GM21825 (cell line): ENCODE measurements around the gene CD59.
"Not testable (repeated sequence)": the region's sequence is repeated elsewhere in the genome, so short reads cannot be mapped to it uniquely, and the experiment has no call there.

Source experiments
- ATAC-seq: cut with Tn5 transposase; IDR thresholded peaks from one replicate; pipeline ENCODE4 v1.9.1; 2021; ENCODE audit warnings: mild to moderate bottlenecking, moderate library complexity; ENCODE audit not compliant: unreplicated experiment

CD59 gene

GRCh38 chr11:33669598-33670249 is 66.5 kb downstream of the CD59 start:
- no peak for ATAC-seq

- no peak for ATAC-seq
Measured at GRCh38 chr11:33668951-33669596, 67.1 kb downstream of the CD59 start.

- no peak for ATAC-seq
Measured at GRCh38 chr11:33668468-33668825, 67.8 kb downstream of the CD59 start.

- no peak for ATAC-seq
Measured at GRCh38 chr11:33667819-33668467, 68.3 kb downstream of the CD59 start.

- no peak for ATAC-seq
Measured at GRCh38 chr11:33665350-33666106, 70.7 kb downstream of the CD59 start.

GRCh38 chr11:33664827-33665226 is 71.4 kb downstream of the CD59 start:
- ATAC-seq = no peak

GRCh38 chr11:33664166-33664565 is 72.1 kb downstream of the CD59 start:
- no peak for ATAC-seq

GRCh38 chr11:33663121-33663520 is 73.1 kb downstream of the CD59 start:
- ATAC-seq = no peak

- not testable (repeated sequence) for ATAC-seq
Measured at GRCh38 chr11:33661526-33661925, 74.7 kb downstream of the CD59 start.

GRCh38 chr11:33660962-33661361 is 75.3 kb downstream of the CD59 start:
- ATAC-seq = no peak

- ATAC-seq = no peak
Measured at GRCh38 chr11:33659370-33660139, 76.7 kb downstream of the CD59 start.

- ATAC-seq = no peak
Measured at GRCh38 chr11:33658195-33658900, 77.9 kb downstream of the CD59 start.

GRCh38 chr11:33657757-33658156 is 78.5 kb downstream of the CD59 start:
- ATAC-seq = no peak

GRCh38 chr11:33656768-33657167 is 79.5 kb downstream of the CD59 start:
- no peak for ATAC-seq

GRCh38 chr11:33655842-33656600 is 80.2 kb downstream of the CD59 start:
- no peak for ATAC-seq

GRCh38 chr11:33654594-33654993 is 81.6 kb downstream of the CD59 start:
- no peak for ATAC-seq
